Measurements from ENCODE around the gene SPHK1.

SPHK1 gene

GRCh38 chr17:76431509-76431908, 47.1 kb downstream of the SPHK1 start:
- no peak for TF ChIP-seq REST (IDR thresholded peaks at IDR 0.05; ENCODE audit: insufficient read depth in 1 of 2, low read depth in 2 of 2, low read length in 2 of 2)
- TF ChIP-seq SIN3A (IDR thresholded peaks at IDR 0.05; ENCODE audit: borderline replicate concordance, insufficient read depth, low read length) = no peak
- TF ChIP-seq FOXP2 (optimal IDR thresholded peaks at IDR 0.05; ENCODE audit: borderline replicate concordance, extremely low read depth, extremely low read length, insufficient read depth) = no peak
- TF ChIP-seq TAF1 (IDR thresholded peaks at IDR 0.05; ENCODE audit: borderline replicate concordance, insufficient read depth, low read length) = no peak
- TF ChIP-seq POLR2AphosphoS5 (IDR thresholded peaks at IDR 0.05; ENCODE audit: low read depth, low read length) = no peak

GRCh38 chr17:76432004-76432403, 47.6 kb downstream of the SPHK1 start:
- TF ChIP-seq REST (IDR thresholded peaks at IDR 0.05; ENCODE audit: insufficient read depth in 1 of 2, low read depth in 2 of 2, low read length in 2 of 2) = no peak
- no peak for TF ChIP-seq SIN3A (IDR thresholded peaks at IDR 0.05; ENCODE audit: borderline replicate concordance, insufficient read depth, low read length)
- TF ChIP-seq FOXP2 (optimal IDR thresholded peaks at IDR 0.05; ENCODE audit: borderline replicate concordance, extremely low read depth, extremely low read length, insufficient read depth) = no peak
- TF ChIP-seq TAF1 (IDR thresholded peaks at IDR 0.05; ENCODE audit: borderline replicate concordance, insufficient read depth, low read length) = no peak
- no peak for TF ChIP-seq POLR2AphosphoS5 (IDR thresholded peaks at IDR 0.05; ENCODE audit: low read depth, low read length)

- TF ChIP-seq REST (IDR thresholded peaks at IDR 0.05; ENCODE audit: insufficient read depth in 1 of 2, low read depth in 2 of 2, low read length in 2 of 2) (no peak), POLR2AphosphoS5 (IDR thresholded peaks at IDR 0.05; ENCODE audit: low read depth, low read length) (no peak), FOXP2 (optimal IDR thresholded peaks at IDR 0.05; ENCODE audit: borderline replicate concordance, extremely low read depth, extremely low read length, insufficient read depth) (no peak), SIN3A (IDR thresholded peaks at IDR 0.05; ENCODE audit: borderline replicate concordance, insufficient read depth, low read length) (no peak), TAF1 (IDR thresholded peaks at IDR 0.05; ENCODE audit: borderline replicate concordance, insufficient read depth, low read length) (no peak)
These were observed 48.4 kb downstream of the SPHK1 start for GRCh38 chr17:76432712-76433336.

GRCh38 chr17:76433693-76434092, 49.3 kb downstream of the SPHK1 start:
- TF ChIP-seq POLR2AphosphoS5 (IDR thresholded peaks at IDR 0.05; ENCODE audit: low read depth, low read length) = no peak
- TF ChIP-seq TAF1 (IDR thresholded peaks at IDR 0.05; ENCODE audit: borderline replicate concordance, insufficient read depth, low read length) = no peak
- TF ChIP-seq SIN3A (IDR thresholded peaks at IDR 0.05; ENCODE audit: borderline replicate concordance, insufficient read depth, low read length) = no peak
- TF ChIP-seq REST (IDR thresholded peaks at IDR 0.05; ENCODE audit: insufficient read depth in 1 of 2, low read depth in 2 of 2, low read length in 2 of 2) = no peak
- no peak for TF ChIP-seq FOXP2 (optimal IDR thresholded peaks at IDR 0.05; ENCODE audit: borderline replicate concordance, extremely low read depth, extremely low read length, insufficient read depth)

Measured in PFSK-1 (cell line).